ENCODE measurements around the gene RDX.
"Not testable (repeated sequence)": the region's sequence is repeated elsewhere in the genome, so short reads cannot be mapped to it uniquely, and the experiment has no call there.

Gene RDX

GRCh38 chr11:110198031-110198729 is 98.2 kb downstream of the RDX start:
- no peak for DNase-seq

GRCh38 chr11:110196884-110197420 is 99.5 kb downstream of the RDX start:
- DNase-seq = no peak

GRCh38 chr11:110196241-110196754 is 100.1 kb downstream of the RDX start:
- no peak for DNase-seq

GRCh38 chr11:110194211-110194766 is 102.1 kb downstream of the RDX start:
- not testable (repeated sequence) for DNase-seq

- DNase-seq = not testable (repeated sequence)
Observed at GRCh38 chr11:110192604-110193282, 103.7 kb downstream of the RDX start.

GRCh38 chr11:110190885-110191284 is 105.5 kb downstream of the RDX start:
- DNase-seq = no peak

GRCh38 chr11:110187731-110188130 is 108.7 kb downstream of the RDX start:
- DNase-seq = no peak

GRCh38 chr11:110186867-110187266 is 109.5 kb downstream of the RDX start:
- no peak for DNase-seq

- DNase-seq = no peak
Observed at GRCh38 chr11:110186456-110186855, 110.0 kb downstream of the RDX start.

GRCh38 chr11:110185599-110185998 is 110.8 kb downstream of the RDX start:
- no peak for DNase-seq

- DNase-seq = no peak
Observed at GRCh38 chr11:110185121-110185591, 111.3 kb downstream of the RDX start.

- DNase-seq = no peak
Observed at GRCh38 chr11:110184456-110184855, 112.0 kb downstream of the RDX start.

GRCh38 chr11:110182886-110183285 is 113.5 kb downstream of the RDX start:
- DNase-seq = no peak

GRCh38 chr11:110179064-110179463 is 117.3 kb downstream of the RDX start:
- DNase-seq = no peak

- no peak for DNase-seq
Observed at GRCh38 chr11:110177086-110177456, 119.3 kb downstream of the RDX start.

GRCh38 chr11:110176366-110177085 is 119.9 kb downstream of the RDX start:
- no peak for DNase-seq

- DNase-seq = no peak
Observed at GRCh38 chr11:110174645-110175310, 121.6 kb downstream of the RDX start.

GRCh38 chr11:110173811-110174644 is 122.4 kb downstream of the RDX start:
- DNase-seq = no peak

GRCh38 chr11:110172468-110173065 is 123.8 kb downstream of the RDX start:
- no peak for DNase-seq

- no peak for DNase-seq
Observed at GRCh38 chr11:110169738-110170137, 126.7 kb downstream of the RDX start.

Data from NCI-H1417 treated with DMSO at 0.1 percent for 48 hours (cell line).